Fibroblast of lung (primary cell): ENCODE measurements around the gene TBC1D8. TPM values are rescaled to one million over a fixed set of nuclear protein-coding genes. Genes with fewer than 3 reads are reported as not detected.

Source experiments
- DNase-seq, 2 donors: peaks; one replicate each; pipeline versions ENCODE4 v3.0.0 to v3.0.0-alpha.2; 2010; ENCODE audit warnings: low read depth in 2 of 2
- H2AFZ ChIP-seq: 2 replicates; pipeline ENCODE4 v1.5.1; 2012; ENCODE audit warnings: low read length, control low read depth, inconsistent platforms
- H3K27ac ChIP-seq: 2 replicates; pipeline ENCODE4 v1.5.1; 2011; ENCODE audit warnings: low read length, control low read depth; ENCODE audit not compliant: insufficient read depth
- H3K27me3 ChIP-seq: 2 replicates; pipeline ENCODE4 v1.5.1; 2011; ENCODE audit warnings: mild to moderate bottlenecking, low read length; ENCODE audit not compliant: control insufficient read depth, insufficient read depth
- H3K36me3 ChIP-seq: 2 replicates; pipeline ENCODE4 v1.5.1; 2011; ENCODE audit warnings: low read length; ENCODE audit not compliant: control insufficient read depth, insufficient read depth
- H3K4me1 ChIP-seq: 2 replicates; pipeline ENCODE4 v1.5.1; 2011; ENCODE audit warnings: low read length; ENCODE audit not compliant: control insufficient read depth, insufficient read depth; ENCODE audit errors: extremely low read depth
- H3K4me2 ChIP-seq: 2 replicates; pipeline ENCODE4 v1.5.1; 2011; ENCODE audit warnings: low read length, control low read depth; ENCODE audit not compliant: insufficient read depth; ENCODE audit errors: extremely low read depth
- H3K4me3 ChIP-seq, 4 experiments: fragments of 200-600 bp in 1 of 4; sonication (generic) in 1 of 4; replicated peaks in 1 of 4; 2 replicates each; pipeline ENCODE4 v1.5.1; 2011 to 2016; ENCODE audit warnings: low read length in 4 of 4, low read depth in 3 of 4, mild to moderate bottlenecking in 3 of 4, control low read depth in 2 of 4, inconsistent platforms in 1 of 4, mixed read lengths in 1 of 4; ENCODE audit not compliant: insufficient read depth in 1 of 4; ENCODE audit errors: control extremely low read depth in 1 of 4
- H3K79me2 ChIP-seq: 2 replicates; pipeline ENCODE4 v1.5.1; 2012; ENCODE audit warnings: mild to moderate bottlenecking, low read length, inconsistent platforms; ENCODE audit not compliant: control insufficient read depth, insufficient read depth
- H3K9ac ChIP-seq: 2 replicates; pipeline ENCODE4 v1.5.1; 2011; ENCODE audit warnings: mild to moderate bottlenecking, low read length, control low read depth; ENCODE audit not compliant: insufficient read depth
- H3K9me3 ChIP-seq: 2 replicates; pipeline ENCODE4 v1.5.1; 2012; ENCODE audit warnings: low read depth, low read length; ENCODE audit not compliant: control insufficient read depth, insufficient read depth
- H4K20me1 ChIP-seq: 2 replicates; pipeline ENCODE4 v1.5.1; 2011; ENCODE audit warnings: low read length; ENCODE audit not compliant: control insufficient read depth, insufficient read depth; ENCODE audit errors: extremely low read depth
- EZH2 ChIP-seq: IDR thresholded peaks from 2 replicates; pipeline ENCODE4 v1.5.1; 2012; ENCODE audit warnings: low read length, control low read depth, mild to moderate bottlenecking; ENCODE audit errors: missing control alignments
- polyA plus RNA-seq, 2 donors: library from polyadenylated mRNA; depleted of rRNA in 1 of 2; stranded (reverse) in 1 of 2; unstranded in 1 of 2; fragments of >200 nt; gene quantifications; 2 replicates each; pipeline ENCODE4 v1.2.1, GENCODE V29; 2011 to 2012; ENCODE audit warnings: missing spikeins in 1 of 2
- total RNA-seq: library from RNA; depleted of rRNA; stranded (reverse); fragments of >200 nt; gene quantifications from 2 replicates; pipeline ENCODE4 v1.2.1, GENCODE V29; 2014
- TF ChIP-seq, protein P1 (sequence below), 2 donors: IDR thresholded peaks in 1 of 2; conservative IDR thresholded peaks in 1 of 2; 1 replicate in 1 of 2; 2 replicates in 1 of 2; pipeline ENCODE4 v1.5.1; 2011 to 2012; ENCODE audit warnings: low read length in 2 of 2, control low read depth in 1 of 2, inconsistent platforms in 1 of 2, low read depth in 1 of 2, mild to moderate bottlenecking in 1 of 2

The TBC1D8 gene
- total and polyA plus RNA-seq, 2 donors (not counting 1 experiment from before 2014, with no cell fraction given) = 3.8 to 5.4 TPM

GRCh38 chr2:101164021-101164420, 12.8 kb upstream of the TBC1D8 start:
- DNase-seq = no peak
- no peaks in the 10 kb centered on the region for H4K20me1 ChIP-seq
- H3K9me3 ChIP-seq = no peaks in the 10 kb centered on the region
- H3K27ac ChIP-seq = no peak overlapping the region
- TF ChIP-seq, protein P1, sequence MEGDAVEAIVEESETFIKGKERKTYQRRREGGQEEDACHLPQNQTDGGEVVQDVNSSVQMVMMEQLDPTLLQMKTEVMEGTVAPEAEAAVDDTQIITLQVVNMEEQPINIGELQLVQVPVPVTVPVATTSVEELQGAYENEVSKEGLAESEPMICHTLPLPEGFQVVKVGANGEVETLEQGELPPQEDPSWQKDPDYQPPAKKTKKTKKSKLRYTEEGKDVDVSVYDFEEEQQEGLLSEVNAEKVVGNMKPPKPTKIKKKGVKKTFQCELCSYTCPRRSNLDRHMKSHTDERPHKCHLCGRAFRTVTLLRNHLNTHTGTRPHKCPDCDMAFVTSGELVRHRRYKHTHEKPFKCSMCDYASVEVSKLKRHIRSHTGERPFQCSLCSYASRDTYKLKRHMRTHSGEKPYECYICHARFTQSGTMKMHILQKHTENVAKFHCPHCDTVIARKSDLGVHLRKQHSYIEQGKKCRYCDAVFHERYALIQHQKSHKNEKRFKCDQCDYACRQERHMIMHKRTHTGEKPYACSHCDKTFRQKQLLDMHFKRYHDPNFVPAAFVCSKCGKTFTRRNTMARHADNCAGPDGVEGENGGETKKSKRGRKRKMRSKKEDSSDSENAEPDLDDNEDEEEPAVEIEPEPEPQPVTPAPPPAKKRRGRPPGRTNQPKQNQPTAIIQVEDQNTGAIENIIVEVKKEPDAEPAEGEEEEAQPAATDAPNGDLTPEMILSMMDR (conservative IDR thresholded peaks at IDR 0.05 in 1 of 2, IDR thresholded peaks at IDR 0.05 in 1 of 2; ENCODE audit: low read depth in 1 of 2, low read length in 2 of 2) = no peak
- TF ChIP-seq EZH2 = no peak
- H3K27me3 ChIP-seq = peaks cover 8% of the 10 kb centered on the region
- no peak overlapping the region for H3K4me3 ChIP-seq
- no peaks in the 10 kb centered on the region for H3K36me3 ChIP-seq
- no peaks in the 10 kb centered on the region for H3K4me1 ChIP-seq
- H3K79me2 ChIP-seq = no peaks in the 10 kb centered on the region
- H3K9ac ChIP-seq = no peak overlapping the region
- H2AFZ ChIP-seq = no peak overlapping the region
- no peak overlapping the region for H3K4me2 ChIP-seq

GRCh38 chr2:101162561-101163330, 11.6 kb upstream of the TBC1D8 start:
- Histone ChIP-seq H3K4me3 (no peak overlapping the region), H4K20me1 (no peaks in the 10 kb centered on the region), H3K79me2 (no peaks in the 10 kb centered on the region), H3K4me2 (no peak overlapping the region), H3K4me1 (no peaks in the 10 kb centered on the region), H2AFZ (no peak overlapping the region), H3K27me3 (no peaks in the 10 kb centered on the region), H3K36me3 (no peaks in the 10 kb centered on the region), H3K9me3 (no peaks in the 10 kb centered on the region), H3K27ac (no peak overlapping the region), H3K9ac (no peak overlapping the region)
- no peak for DNase-seq
- TF ChIP-seq, protein P1 (conservative IDR thresholded peaks at IDR 0.05 in 1 of 2, IDR thresholded peaks at IDR 0.05 in 1 of 2; ENCODE audit: low read depth in 1 of 2, low read length in 2 of 2) = no peak
- no peak for TF ChIP-seq EZH2

DNA sequence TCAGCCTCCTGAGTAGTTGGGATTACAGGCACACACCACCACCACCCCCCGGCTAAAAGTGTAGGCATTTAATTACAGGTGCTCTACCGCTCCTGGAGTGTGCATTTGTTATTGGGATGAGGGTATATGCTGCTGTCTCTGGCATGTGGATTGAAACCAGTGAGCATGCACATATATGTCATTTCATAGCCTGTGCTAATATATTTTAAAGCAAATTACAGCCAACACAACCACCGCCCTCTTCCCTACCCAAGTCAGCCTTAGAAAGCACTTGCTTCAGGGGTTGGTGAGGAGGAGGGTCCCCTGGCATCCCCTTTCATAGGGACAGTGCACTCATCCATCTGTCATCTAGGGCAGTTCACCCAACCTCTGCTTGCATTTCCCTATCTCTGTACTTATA, 10.5 kb upstream of the TBC1D8 start:
- Histone ChIP-seq H2AFZ (no peak overlapping the region), H3K79me2 (no peaks in the 10 kb centered on the region), H4K20me1 (no peaks in the 10 kb centered on the region), H3K27ac (no peak overlapping the region), H3K4me2 (no peak overlapping the region), H3K27me3 (no peaks in the 10 kb centered on the region), H3K9ac (no peak overlapping the region), H3K36me3 (no peaks in the 10 kb centered on the region), H3K4me1 (no peaks in the 10 kb centered on the region), H3K9me3 (no peaks in the 10 kb centered on the region), H3K4me3 (no peak overlapping the region)
- TF ChIP-seq EZH2 = no peak
- TF ChIP-seq, protein P1 (conservative IDR thresholded peaks at IDR 0.05 in 1 of 2, IDR thresholded peaks at IDR 0.05 in 1 of 2; ENCODE audit: low read depth in 1 of 2, low read length in 2 of 2) = no peak
- DNase-seq = no peak
